Astrocyte (in vitro differentiated cells and primary cell): ENCODE results near the gene UGCG. TPM values are rescaled to one million over a fixed set of nuclear protein-coding genes. Genes with fewer than 3 reads are reported as not detected.
A peak's percentile ranks its signal among the peaks of the same experiment; 100 is the strongest.
"Not testable (repeated sequence)": the region's sequence is repeated elsewhere in the genome, so short reads cannot be mapped to it uniquely, and the experiment has no call there.

Experiments
- DNase-seq: peaks from one replicate; pipeline ENCODE4 v3.0.0-alpha.2; 2010; ENCODE audit warnings: low read depth
- FAIRE-seq: peaks from 2 replicates; lab custom pipeline; 2011; peaks lifted over from hg19 to GRCh38; lab: Jason Lieb, UNC
- H2AFZ ChIP-seq: 2 replicates; pipeline ENCODE4 v1.6.0; 2012; ENCODE audit warnings: low read depth, low read length, inconsistent platforms
- H3K27ac ChIP-seq: 2 replicates; pipeline ENCODE4 v1.5.1; 2011; ENCODE audit warnings: low read depth, low read length, inconsistent platforms
- H3K27me3 ChIP-seq: 2 replicates; pipeline ENCODE4 v1.6.0; 2011; ENCODE audit warnings: low read length, inconsistent platforms; ENCODE audit not compliant: insufficient read depth
- H3K36me3 ChIP-seq: 2 replicates; pipeline ENCODE4 v1.5.1; 2011; ENCODE audit warnings: low read length, inconsistent platforms; ENCODE audit not compliant: insufficient read depth
- H3K4me1 ChIP-seq: 2 replicates; pipeline ENCODE4 v1.5.1; 2011; ENCODE audit warnings: low read length, inconsistent platforms; ENCODE audit not compliant: insufficient read depth
- H3K4me2 ChIP-seq: 2 replicates; pipeline ENCODE4 v1.6.0; 2012; ENCODE audit warnings: low read length, inconsistent platforms
- H3K4me3 ChIP-seq: 2 replicates; pipeline ENCODE4 v1.5.1; 2011; ENCODE audit warnings: low read depth, mild to moderate bottlenecking, low read length, inconsistent platforms; ENCODE audit not compliant: insufficient read depth
- H3K79me2 ChIP-seq: 2 replicates; pipeline ENCODE4 v1.6.0; 2012; ENCODE audit warnings: mild to moderate bottlenecking, low read length, inconsistent platforms; ENCODE audit not compliant: insufficient read depth
- H3K9ac ChIP-seq: 2 replicates; pipeline ENCODE4 v1.6.0; 2012; ENCODE audit warnings: mild to moderate bottlenecking, low read length, inconsistent platforms
- H3K9me3 ChIP-seq: 2 replicates; pipeline ENCODE4 v1.5.1; 2012; ENCODE audit warnings: low read depth, mild to moderate bottlenecking, low read length, inconsistent platforms; ENCODE audit not compliant: insufficient read depth
- H4K20me1 ChIP-seq: 2 replicates; pipeline ENCODE4 v1.6.0; 2012; ENCODE audit warnings: low read length, inconsistent platforms; ENCODE audit not compliant: insufficient read depth
- H3K27ac Mint-ChIP-seq: one replicate; pipeline ENCODE4 v1.8.0; 2021; ENCODE audit warnings: mild to moderate bottlenecking, mixed read lengths; ENCODE audit not compliant: unreplicated experiment
- H3K27me3 Mint-ChIP-seq: one replicate; pipeline ENCODE4 v1.8.0; 2021; ENCODE audit warnings: low read depth, mixed read lengths; ENCODE audit not compliant: unreplicated experiment
- H3K36me3 Mint-ChIP-seq: one replicate; pipeline ENCODE4 v1.8.0; 2021; ENCODE audit warnings: low read depth, mixed read lengths; ENCODE audit not compliant: unreplicated experiment
- H3K4me1 Mint-ChIP-seq: one replicate; pipeline ENCODE4 v1.8.0; 2021; ENCODE audit warnings: low read depth, mixed read lengths; ENCODE audit not compliant: unreplicated experiment
- H3K4me3 Mint-ChIP-seq: one replicate; pipeline ENCODE4 v1.8.0; 2021; ENCODE audit warnings: mild to moderate bottlenecking, moderate library complexity, mixed read lengths; ENCODE audit not compliant: unreplicated experiment
- H3K9me3 Mint-ChIP-seq: one replicate; pipeline ENCODE4 v1.8.0; 2021; ENCODE audit warnings: mild to moderate bottlenecking, mixed read lengths; ENCODE audit not compliant: unreplicated experiment
- CTCF ChIP-seq: IDR thresholded peaks from 2 replicates; pipeline ENCODE4 v1.5.1; 2011; ENCODE audit warnings: low read depth, mild to moderate bottlenecking, inconsistent platforms, low read length, moderate library complexity; ENCODE audit not compliant: insufficient read depth
- EZH2 ChIP-seq: IDR thresholded peaks from 2 replicates; pipeline ENCODE4 v1.6.1; 2012; ENCODE audit warnings: mild to moderate bottlenecking, low read length, inconsistent platforms; ENCODE audit not compliant: insufficient read depth
- total RNA-seq: library from RNA; stranded (reverse); gene quantifications from 2 replicates; pipeline ENCODE4 v1.2.1, GENCODE V29; 2021

UGCG gene
- total RNA-seq, 1 donor from 2014 or later, result 166 TPM

DNA sequence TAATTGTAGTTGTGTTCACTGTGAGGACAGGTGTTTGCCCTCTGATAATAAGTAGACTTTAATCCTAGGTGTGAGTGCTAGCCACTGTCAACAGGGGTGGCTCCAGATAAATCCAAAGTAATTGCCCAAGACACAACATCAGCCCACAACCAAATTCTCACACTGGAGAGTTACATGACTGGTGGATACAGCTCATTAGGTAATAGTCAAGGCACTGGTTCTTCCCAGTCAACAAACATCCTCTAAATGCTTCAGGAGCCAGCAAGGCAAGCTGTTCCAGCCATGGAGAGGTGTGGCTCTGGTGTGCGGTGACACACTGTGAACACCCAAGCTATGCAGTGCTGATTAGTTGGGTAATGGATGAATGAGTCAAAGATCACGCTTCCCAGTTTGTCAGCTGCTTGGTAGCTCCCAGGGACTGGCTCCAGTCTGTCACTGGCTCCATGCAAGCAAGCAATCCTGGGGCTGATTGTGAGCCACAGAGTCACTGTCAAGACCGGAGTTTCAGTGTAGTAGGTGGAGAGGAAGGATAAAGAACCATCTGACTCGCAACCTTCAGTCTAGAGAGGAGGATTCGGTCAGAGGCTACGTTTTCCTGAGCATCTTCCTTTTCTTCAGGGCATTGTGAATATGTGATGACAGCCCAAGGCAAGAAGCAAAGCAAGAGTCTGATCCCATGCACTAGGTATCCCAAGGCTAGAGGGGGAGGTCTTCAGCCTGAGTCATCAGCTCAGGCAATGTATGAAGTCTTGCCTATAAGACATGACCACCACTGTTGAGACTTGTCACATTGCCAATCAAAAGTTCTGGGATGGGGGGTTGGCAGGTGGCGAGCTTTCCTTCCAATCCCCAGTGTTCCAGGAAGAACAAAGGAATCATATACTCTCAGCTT is 63.1 kb downstream of the UGCG start:
- Histone ChIP-seq H3K4me1 (peaks cover 37% of the 10 kb centered on the region), H3K4me3 (no peak overlapping the region), H3K27me3 (no peaks in the 10 kb centered on the region), H3K79me2 (no peaks in the 10 kb centered on the region), H3K9ac (peak overlapping the region; percentile 74), H3K4me2 (peak overlapping the region; percentile 68), H3K9me3 (no peaks in the 10 kb centered on the region), H3K27ac (peak overlapping the region; percentile 85), H4K20me1 (no peaks in the 10 kb centered on the region), H2AFZ (no peak overlapping the region), H3K36me3 (no peaks in the 10 kb centered on the region)
- peak; percentile 92 for DNase-seq
- peak; percentile 56 for FAIRE-seq
- H3K4me1 Mint-ChIP-seq, result peaks cover 38% of the 10 kb centered on the region
- H3K27ac Mint-ChIP-seq, result peak overlapping the region; percentile 75
- H3K4me3 Mint-ChIP-seq, result no peak overlapping the region
- TF ChIP-seq CTCF (no peak), EZH2 (no peak)
- H3K36me3 Mint-ChIP-seq, result peaks cover 5% of the 10 kb centered on the region
- H3K27me3 Mint-ChIP-seq, result no peaks in the 10 kb centered on the region
- H3K9me3 Mint-ChIP-seq, result peaks cover 2% of the 10 kb centered on the region

DNA sequence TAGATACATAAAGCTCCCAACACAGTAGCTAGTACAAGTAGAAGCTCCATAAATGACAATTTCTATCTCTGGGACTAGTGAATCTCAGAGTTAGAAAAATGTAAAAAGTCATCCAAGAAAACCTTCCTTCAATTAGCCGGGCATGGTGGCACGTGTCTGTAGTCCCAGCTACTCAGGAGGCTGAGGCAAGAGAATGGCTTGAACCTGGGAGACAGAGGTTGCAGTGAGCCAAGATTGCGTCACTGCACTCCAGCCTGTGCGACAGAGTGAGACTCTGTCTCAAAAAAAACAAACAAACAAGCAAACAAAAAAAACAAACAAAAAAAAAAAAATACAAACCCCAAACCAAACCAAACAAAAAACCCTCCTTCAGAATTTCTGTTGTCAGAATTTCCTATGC is 63.9 kb downstream of the UGCG start:
- Histone ChIP-seq H3K9ac (peak overlapping the region; percentile 13), H3K27ac (peak overlapping the region; percentile 85)
- peak overlapping the region; percentile 75 for H3K27ac Mint-ChIP-seq

DNA sequence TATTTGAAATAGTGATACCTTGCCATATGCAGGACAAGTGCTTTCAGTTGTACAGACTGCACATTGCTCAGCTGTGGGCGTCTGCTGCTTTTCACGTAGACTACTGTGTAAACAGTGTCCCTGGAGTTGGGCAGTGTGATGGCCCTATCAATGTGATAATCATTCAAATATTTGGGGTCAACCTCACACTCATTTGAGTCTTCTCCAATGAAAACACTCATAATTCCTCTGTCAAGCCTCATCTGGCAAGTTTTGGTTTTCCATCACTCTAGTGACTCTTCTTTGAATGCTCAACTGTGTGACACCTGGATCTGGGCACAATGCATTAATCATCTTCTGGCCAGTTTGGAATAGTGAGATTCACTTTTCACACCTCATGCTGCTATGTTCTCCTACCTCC is 64.4 kb downstream of the UGCG start:
- no peak overlapping the region for H3K4me3 Mint-ChIP-seq
- DNase-seq (peak; percentile 73), FAIRE-seq (no peak)
- Histone ChIP-seq H3K27me3 (no peaks in the 10 kb centered on the region), H3K4me1 (peaks cover 43% of the 10 kb centered on the region), H3K9ac (peak overlapping the region; percentile 13), H3K36me3 (no peaks in the 10 kb centered on the region), H4K20me1 (no peaks in the 10 kb centered on the region), H3K79me2 (no peaks in the 10 kb centered on the region), H2AFZ (no peak overlapping the region), H3K9me3 (no peaks in the 10 kb centered on the region), H3K4me3 (no peak overlapping the region), H3K27ac (peak overlapping the region; percentile 67), H3K4me2 (peak overlapping the region; percentile 10)
- TF ChIP-seq CTCF (no peak), EZH2 (no peak)
- H3K27me3 Mint-ChIP-seq, result no peaks in the 10 kb centered on the region
- H3K4me1 Mint-ChIP-seq, result peaks cover 45% of the 10 kb centered on the region
- peaks cover 3% of the 10 kb centered on the region for H3K36me3 Mint-ChIP-seq
- peak overlapping the region; percentile 21 for H3K27ac Mint-ChIP-seq
- H3K9me3 Mint-ChIP-seq, result peaks cover 2% of the 10 kb centered on the region

More for the DNA sequence above, 63.9 kb downstream of the UGCG start:
- not testable (repeated sequence) for DNase-seq, H3K9me3 ChIP-seq, H2AFZ ChIP-seq, H4K20me1 ChIP-seq, H3K79me2 ChIP-seq, H3K4me3 ChIP-seq, H3K4me3 Mint-ChIP-seq, H3K27me3 Mint-ChIP-seq, H3K9me3 Mint-ChIP-seq, H3K36me3 ChIP-seq, H3K36me3 Mint-ChIP-seq, FAIRE-seq, H3K27me3 ChIP-seq
- peak overlapping the region; percentile 10 for H3K4me2 ChIP-seq
- peaks cover 43% of the 10 kb centered on the region for H3K4me1 ChIP-seq
- H3K4me1 Mint-ChIP-seq, result peaks cover 43% of the 10 kb centered on the region
